Measurements from ENCODE around the gene SLC7A6. TPM values are rescaled to one million over a fixed set of nuclear protein-coding genes. Genes with fewer than 3 reads are reported as not detected.

SLC7A6 gene
- total RNA-seq, 1 donor from 2014 or later: 10.5 TPM

GRCh38 chr16:68345351-68345810, 81.1 kb downstream of the SLC7A6 start:
- no peak for DNase-seq (ENCODE audit: low read depth in 2 of 2)

DNA sequence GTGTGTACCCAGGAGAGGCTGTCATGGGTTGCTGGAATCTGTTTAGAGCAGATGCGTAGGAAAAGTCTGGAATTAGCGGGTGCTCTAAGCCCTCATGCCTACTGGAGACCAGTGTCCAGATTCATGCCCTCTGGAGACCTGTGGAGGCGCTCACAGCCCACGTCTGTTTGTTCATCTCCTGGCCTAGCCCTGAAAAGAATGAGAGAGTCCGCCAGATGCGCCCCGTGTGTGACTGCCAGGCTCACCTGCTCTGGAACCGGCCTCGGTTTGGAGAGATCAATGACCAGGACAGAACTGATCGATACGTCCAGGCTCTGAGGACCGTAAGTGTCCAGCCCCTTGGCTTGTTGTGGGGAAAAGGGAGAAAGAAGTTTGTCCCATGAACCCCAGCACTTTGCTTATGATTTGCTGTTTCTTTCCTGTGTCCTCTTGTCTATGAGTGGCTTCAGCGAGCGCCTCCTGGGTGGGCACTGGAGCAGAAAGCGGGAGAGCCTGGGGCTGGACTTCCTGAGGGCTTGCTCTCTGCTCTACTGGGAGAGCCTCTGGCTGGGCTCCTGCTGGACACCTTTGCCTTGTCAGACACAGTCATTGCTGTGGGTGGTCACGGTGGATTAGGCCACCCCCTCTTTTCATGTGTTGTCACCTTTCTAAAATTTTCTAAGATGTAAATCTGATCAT, 81.8 kb downstream of the SLC7A6 start:
- DNase-seq (ENCODE audit: low read depth in 2 of 2): no peak

GRCh38 chr16:68346892-68347480, 82.7 kb downstream of the SLC7A6 start:
- DNase-seq (ENCODE audit: low read depth in 2 of 2): no peak

GRCh38 chr16:68347605-68348004, 83.3 kb downstream of the SLC7A6 start:
- no peak for DNase-seq (ENCODE audit: low read depth in 2 of 2)

- DNase-seq (ENCODE audit: low read depth in 2 of 2): no peak
Measured at GRCh38 chr16:68348639-68349445, 84.5 kb downstream of the SLC7A6 start.

GRCh38 chr16:68349838-68350410, 85.6 kb downstream of the SLC7A6 start:
- no peak for DNase-seq (ENCODE audit: low read depth in 2 of 2)

GRCh38 chr16:68350813-68351350, 86.6 kb downstream of the SLC7A6 start:
- DNase-seq (ENCODE audit: low read depth in 2 of 2): no peak

Other genes with a start within 250 kb of the SLC7A6 start
- gene DPEP2NB, start 248.6 kb upstream of the SLC7A6 start, total RNA-seq: not detected in 2 replicates
- 14.5 and 27.6 TPM in 2 replicates for gene DDX28, start 241.3 kb upstream of the SLC7A6 start, total RNA-seq
- 19.4 and 22.5 TPM in 2 replicates for gene DUS2, start 241.2 kb upstream of the SLC7A6 start, total RNA-seq
- 15.7 and 24.9 TPM in 2 replicates for gene NFATC3, start 179.2 kb upstream of the SLC7A6 start, total RNA-seq
- gene ESRP2, start 28.4 kb upstream of the SLC7A6 start, total RNA-seq: 0.77 and 2.1 TPM in 2 replicates
- 17.7 and 35.3 TPM in 2 replicates for gene PLA2G15, start 19.2 kb upstream of the SLC7A6 start, total RNA-seq
- 8.1 and 10.9 TPM in 2 replicates for gene SLC7A6OS, start 46.4 kb downstream of the SLC7A6 start, total RNA-seq
- 24.5 and 32.5 TPM in 2 replicates for gene PRMT7, start 46.5 kb downstream of the SLC7A6 start, total RNA-seq
- under 0.01 TPM in 2 replicates for gene SMPD3, start 184.0 kb downstream of the SLC7A6 start, total RNA-seq

Data from dermis microvascular lymphatic vessel endothelial cell (primary cell).